Measurements from ENCODE around the gene VSIG10L2.

VSIG10L2 gene

GRCh38 chr11:125949271-125950177, 3.7 kb downstream of the VSIG10L2 start:
- peaks cover 25% of the 10 kb centered on the region for H3K27me3 ChIP-seq (ENCODE audit: control insufficient read depth, insufficient read depth, low read length)
- no peak overlapping the region for H3K4me3 ChIP-seq (ENCODE audit: low read length)
- no peak overlapping the region for H3K9ac ChIP-seq (ENCODE audit: low read depth, low read length)
- no peaks in the 10 kb centered on the region for H3K36me3 ChIP-seq (ENCODE audit: insufficient read depth, low read length)
- H3K4me1 ChIP-seq (ENCODE audit: control insufficient read depth, insufficient read depth, low read length) = no peaks in the 10 kb centered on the region
- H3K4me2 ChIP-seq (ENCODE audit: low read length) = no peak overlapping the region
- H3K9me3 ChIP-seq (replicated peaks; ENCODE audit: low read length) = no peaks in the 10 kb centered on the region

- Histone ChIP-seq H3K4me2 (ENCODE audit: low read length) (no peak overlapping the region), H3K4me1 (ENCODE audit: control insufficient read depth, insufficient read depth, low read length) (no peaks in the 10 kb centered on the region), H3K36me3 (ENCODE audit: insufficient read depth, low read length) (no peaks in the 10 kb centered on the region), H3K27me3 (ENCODE audit: control insufficient read depth, insufficient read depth, low read length) (peaks cover 25% of the 10 kb centered on the region), H3K9ac (ENCODE audit: low read depth, low read length) (no peak overlapping the region), H3K9me3 (replicated peaks; ENCODE audit: low read length) (no peaks in the 10 kb centered on the region), H3K4me3 (ENCODE audit: low read length) (no peak overlapping the region)
Observed at GRCh38 chr11:125950178-125950490, 4.3 kb downstream of the VSIG10L2 start.

- Histone ChIP-seq H3K27me3 (ENCODE audit: control insufficient read depth, insufficient read depth, low read length) (peaks cover 25% of the 10 kb centered on the region), H3K4me1 (ENCODE audit: control insufficient read depth, insufficient read depth, low read length) (no peaks in the 10 kb centered on the region), H3K4me2 (ENCODE audit: low read length) (no peak overlapping the region), H3K36me3 (ENCODE audit: insufficient read depth, low read length) (no peaks in the 10 kb centered on the region), H3K4me3 (ENCODE audit: low read length) (no peak overlapping the region), H3K9ac (ENCODE audit: low read depth, low read length) (no peak overlapping the region), H3K9me3 (replicated peaks; ENCODE audit: low read length) (no peaks in the 10 kb centered on the region)
Observed at GRCh38 chr11:125950696-125951651, 5.1 kb downstream of the VSIG10L2 start.

GRCh38 chr11:125951731-125952130, 5.9 kb downstream of the VSIG10L2 start:
- Histone ChIP-seq H3K9ac (ENCODE audit: low read depth, low read length) (no peak overlapping the region), H3K9me3 (replicated peaks; ENCODE audit: low read length) (no peaks in the 10 kb centered on the region)

GRCh38 chr11:125952559-125952958, 6.7 kb downstream of the VSIG10L2 start:
- Histone ChIP-seq H3K27me3 (ENCODE audit: control insufficient read depth, insufficient read depth, low read length) (peaks cover 25% of the 10 kb centered on the region), H3K4me2 (ENCODE audit: low read length) (no peak overlapping the region), H3K9ac (ENCODE audit: low read depth, low read length) (no peak overlapping the region), H3K4me1 (ENCODE audit: control insufficient read depth, insufficient read depth, low read length) (no peaks in the 10 kb centered on the region), H3K9me3 (replicated peaks; ENCODE audit: low read length) (no peaks in the 10 kb centered on the region), H3K4me3 (ENCODE audit: low read length) (no peak overlapping the region), H3K36me3 (ENCODE audit: insufficient read depth, low read length) (no peaks in the 10 kb centered on the region)

More at GRCh38 chr11:125951731-125952130, 5.9 kb downstream of the VSIG10L2 start:
- H3K27me3 ChIP-seq (ENCODE audit: control insufficient read depth, insufficient read depth, low read length) = peaks cover 25% of the 10 kb centered on the region
- H3K36me3 ChIP-seq (ENCODE audit: insufficient read depth, low read length) = no peaks in the 10 kb centered on the region
- H3K4me1 ChIP-seq (ENCODE audit: control insufficient read depth, insufficient read depth, low read length) = no peaks in the 10 kb centered on the region
- H3K4me3 ChIP-seq (ENCODE audit: low read length) = no peak overlapping the region
- no peak overlapping the region for H3K4me2 ChIP-seq (ENCODE audit: low read length)

GRCh38 chr11:125952973-125953372, 7.1 kb downstream of the VSIG10L2 start:
- Histone ChIP-seq H3K36me3 (ENCODE audit: insufficient read depth, low read length) (no peaks in the 10 kb centered on the region), H3K9ac (ENCODE audit: low read depth, low read length) (no peak overlapping the region), H3K4me2 (ENCODE audit: low read length) (no peak overlapping the region), H3K4me3 (ENCODE audit: low read length) (no peak overlapping the region), H3K9me3 (replicated peaks; ENCODE audit: low read length) (no peaks in the 10 kb centered on the region), H3K27me3 (ENCODE audit: control insufficient read depth, insufficient read depth, low read length) (peaks cover 25% of the 10 kb centered on the region), H3K4me1 (ENCODE audit: control insufficient read depth, insufficient read depth, low read length) (no peaks in the 10 kb centered on the region)

- no peak overlapping the region for H3K4me2 ChIP-seq (ENCODE audit: low read length)
- H3K9me3 ChIP-seq (replicated peaks; ENCODE audit: low read length) = no peaks in the 10 kb centered on the region
- no peak overlapping the region for H3K4me3 ChIP-seq (ENCODE audit: low read length)
- H3K4me1 ChIP-seq (ENCODE audit: control insufficient read depth, insufficient read depth, low read length) = no peaks in the 10 kb centered on the region
- no peak overlapping the region for H3K9ac ChIP-seq (ENCODE audit: low read depth, low read length)
- H3K27me3 ChIP-seq (ENCODE audit: control insufficient read depth, insufficient read depth, low read length) = peaks cover 25% of the 10 kb centered on the region
- no peaks in the 10 kb centered on the region for H3K36me3 ChIP-seq (ENCODE audit: insufficient read depth, low read length)
Observed at GRCh38 chr11:125953401-125953935, 7.6 kb downstream of the VSIG10L2 start.

- Histone ChIP-seq H3K4me3 (ENCODE audit: low read length) (no peak overlapping the region), H3K9me3 (replicated peaks; ENCODE audit: low read length) (no peaks in the 10 kb centered on the region), H3K27me3 (ENCODE audit: control insufficient read depth, insufficient read depth, low read length) (peaks cover 22% of the 10 kb centered on the region), H3K4me2 (ENCODE audit: low read length) (no peak overlapping the region), H3K9ac (ENCODE audit: low read depth, low read length) (no peak overlapping the region), H3K36me3 (ENCODE audit: insufficient read depth, low read length) (no peaks in the 10 kb centered on the region), H3K4me1 (ENCODE audit: control insufficient read depth, insufficient read depth, low read length) (no peaks in the 10 kb centered on the region)
Observed at GRCh38 chr11:125954123-125954944, 8.5 kb downstream of the VSIG10L2 start.

- Histone ChIP-seq H3K4me3 (ENCODE audit: low read length) (no peak overlapping the region), H3K9me3 (replicated peaks; ENCODE audit: low read length) (no peaks in the 10 kb centered on the region), H3K4me2 (ENCODE audit: low read length) (no peak overlapping the region), H3K4me1 (ENCODE audit: control insufficient read depth, insufficient read depth, low read length) (no peaks in the 10 kb centered on the region), H3K36me3 (ENCODE audit: insufficient read depth, low read length) (no peaks in the 10 kb centered on the region), H3K27me3 (ENCODE audit: control insufficient read depth, insufficient read depth, low read length) (peaks cover 21% of the 10 kb centered on the region), H3K9ac (ENCODE audit: low read depth, low read length) (no peak overlapping the region)
Observed at GRCh38 chr11:125954945-125955640, 9.2 kb downstream of the VSIG10L2 start.

GRCh38 chr11:125955856-125956255, 10.0 kb downstream of the VSIG10L2 start:
- Histone ChIP-seq H3K9ac (ENCODE audit: low read depth, low read length) (no peak overlapping the region), H3K4me3 (ENCODE audit: low read length) (no peak overlapping the region), H3K9me3 (replicated peaks; ENCODE audit: low read length) (no peaks in the 10 kb centered on the region), H3K4me2 (ENCODE audit: low read length) (no peak overlapping the region), H3K4me1 (ENCODE audit: control insufficient read depth, insufficient read depth, low read length) (no peaks in the 10 kb centered on the region), H3K36me3 (ENCODE audit: insufficient read depth, low read length) (no peaks in the 10 kb centered on the region), H3K27me3 (ENCODE audit: control insufficient read depth, insufficient read depth, low read length) (peaks cover 21% of the 10 kb centered on the region)

Measured in skeletal muscle satellite cell (primary cell).